OCI-LY1 (cell line): ENCODE results near the gene FASTKD1.

Experiments used
- EZH2 ChIP-seq: fragments of 200-600 bp; sonication (generic), shearing (Covaris generic); IDR thresholded peaks from 2 replicates; pipeline ENCODE4 v1.8.0; 2017; ENCODE audit warnings: borderline replicate concordance, mixed run types, mild to moderate bottlenecking, antibody characterized with exemption, low read length, moderate library complexity, mixed read lengths
- TF ChIP-seq, protein P1 (sequence below): fragments of 200-600 bp; sonication (generic), shearing (Covaris generic); IDR thresholded peaks from 2 replicates; pipeline ENCODE4 v1.5.1; 2017; ENCODE audit warnings: mild to moderate bottlenecking, antibody characterized with exemption, low read length, moderate library complexity, mixed read lengths

GRCh38 chr2:169512525-169512924 lies 61.1 kb downstream of the FASTKD1 start:
- TF ChIP-seq, protein P1, sequence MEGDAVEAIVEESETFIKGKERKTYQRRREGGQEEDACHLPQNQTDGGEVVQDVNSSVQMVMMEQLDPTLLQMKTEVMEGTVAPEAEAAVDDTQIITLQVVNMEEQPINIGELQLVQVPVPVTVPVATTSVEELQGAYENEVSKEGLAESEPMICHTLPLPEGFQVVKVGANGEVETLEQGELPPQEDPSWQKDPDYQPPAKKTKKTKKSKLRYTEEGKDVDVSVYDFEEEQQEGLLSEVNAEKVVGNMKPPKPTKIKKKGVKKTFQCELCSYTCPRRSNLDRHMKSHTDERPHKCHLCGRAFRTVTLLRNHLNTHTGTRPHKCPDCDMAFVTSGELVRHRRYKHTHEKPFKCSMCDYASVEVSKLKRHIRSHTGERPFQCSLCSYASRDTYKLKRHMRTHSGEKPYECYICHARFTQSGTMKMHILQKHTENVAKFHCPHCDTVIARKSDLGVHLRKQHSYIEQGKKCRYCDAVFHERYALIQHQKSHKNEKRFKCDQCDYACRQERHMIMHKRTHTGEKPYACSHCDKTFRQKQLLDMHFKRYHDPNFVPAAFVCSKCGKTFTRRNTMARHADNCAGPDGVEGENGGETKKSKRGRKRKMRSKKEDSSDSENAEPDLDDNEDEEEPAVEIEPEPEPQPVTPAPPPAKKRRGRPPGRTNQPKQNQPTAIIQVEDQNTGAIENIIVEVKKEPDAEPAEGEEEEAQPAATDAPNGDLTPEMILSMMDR: no peak
- TF ChIP-seq EZH2: no peak
